MM.1S (cell line): Measurements from ENCODE around the gene MACROD2.

Source experiments
- CTCF ChIP-seq: fragments of 300-600 bp; sonication (generic); IDR thresholded peaks from 2 replicates; pipeline ENCODE4 v1.5.1; 2016; ENCODE audit warnings: antibody characterized with exemption, low read length, mixed read lengths
- EZH2 ChIP-seq: fragments of 300-600 bp; sonication (generic); optimal IDR thresholded peaks from 2 replicates; pipeline ENCODE3; 2017; ENCODE audit warnings: low read depth, mild to moderate bottlenecking, antibody characterized with exemption, low read length, mixed read lengths
- EZH2phosphoT487 ChIP-seq: fragments of 300-600 bp; sonication (generic); IDR thresholded peaks from 2 replicates; pipeline ENCODE4 v1.6.1; 2018; ENCODE audit warnings: antibody characterized with exemption, low read length

GRCh38 chr20:14148042-14148441, 152.7 kb downstream of the MACROD2 start:
- TF ChIP-seq CTCF (no peak), EZH2 (no peak), EZH2phosphoT487 (no peak)
